H1 (cell line): Measurements from ENCODE around the gene ZNF462. TPM values are rescaled to one million over a fixed set of nuclear protein-coding genes. Genes with fewer than 3 reads are reported as not detected.

Source experiments
- BCL11A ChIP-seq, 2 experiments: IDR thresholded peaks; one replicate each; pipeline ENCODE4 v1.6.1; 2011; ENCODE audit warnings: low read depth in 2 of 2, low read length in 2 of 2, mild to moderate bottlenecking in 2 of 2
- CEBPB ChIP-seq: IDR thresholded peaks from 2 replicates; pipeline ENCODE4 v1.6.1; 2012; ENCODE audit warnings: low read depth, low read length
- CHD1 ChIP-seq: IDR thresholded peaks from 2 replicates; pipeline ENCODE4 v1.6.1; 2012; ENCODE audit warnings: low read depth, low read length, improper control_type of control experiment
- CHD7 ChIP-seq: fragments of 300-600 bp; sonication (generic); IDR thresholded peaks from 2 replicates; pipeline ENCODE4 v1.7.1; 2012; ENCODE audit warnings: low read length, moderate library complexity, mild to moderate bottlenecking, inconsistent platforms; ENCODE audit not compliant: insufficient replicate concordance
- HDAC6 ChIP-seq: IDR thresholded peaks from one replicate; pipeline ENCODE4 v1.7.1; 2012; ENCODE audit warnings: low read depth, mild to moderate bottlenecking, inconsistent platforms, low read length, moderate library complexity
- SIN3A ChIP-seq, 2 experiments: IDR thresholded peaks in 1 of 2; conservative IDR thresholded peaks in 1 of 2; 2 replicates each; pipeline ENCODE4 v1.6.1; 2011 to 2012; ENCODE audit warnings: low read length in 2 of 2, improper control_type of control experiment in 1 of 2, low read depth in 1 of 2, mild to moderate bottlenecking in 1 of 2
- USF2 ChIP-seq: IDR thresholded peaks from 2 replicates; pipeline ENCODE4 v1.6.1; 2011; ENCODE audit warnings: low read length, improper control_type of control experiment
- polyA plus RNA-seq, 7 experiments: library from polyadenylated mRNA; depleted of rRNA in 3 of 7; stranded (reverse) in 5 of 7; unstranded in 2 of 7; fragments of >200 nt in 5 of 7; fragments of 200-250 nt in 2 of 7; gene quantifications; 1 replicate in 5 of 7; 2 replicates in 1 of 7; 4 replicates in 1 of 7; pipeline versions ENCODE4 v1.2.1 to v1.2.3, GENCODE V29; 2011 to 2013; ENCODE audit warnings: missing spikeins in 2 of 7, mixed read lengths in 2 of 7
- total RNA-seq: library from RNA; stranded (reverse); fragmentation: NEBNext Ultra II Directional; extraction: Animal tissue kit (Norgen Biotek cat#: 25700); gene quantifications from 2 replicates; pipeline ENCODE4 v1.2.1, GENCODE V29; 2021

Gene ZNF462
- total and polyA plus RNA-seq, 2 of the 8 experiments (the other 6 are each of a cell fraction or from before 2014, with no cell fraction given): 30.0 to 163 TPM

GRCh38 chr9:106877345-106877744 lies 14.4 kb downstream of the ZNF462 start (continued):
- TF ChIP-seq CHD7 (no peak), USF2 (no peak), HDAC6 (no peak), CEBPB (no peak), SIN3A (conservative IDR thresholded peaks at IDR 0.05 in 1 of 2, IDR thresholded peaks at IDR 0.05 in 1 of 2; ENCODE audit: low read depth in 1 of 2, low read length in 2 of 2) (no peak), CHD1 (no peak), BCL11A (IDR thresholded peaks at IDR 0.05; ENCODE audit: low read depth in 2 of 2, low read length in 2 of 2) (no peak)
- TF ChIP-seq, all 59 proteins: peak for 0
